Ovary (tissue), 9 donors: ENCODE measurements around the gene COX19. TPM values are rescaled to one million over a fixed set of nuclear protein-coding genes. Genes with fewer than 3 reads are reported as not detected.

Source experiments
- DNase-seq, 5 donors: peaks; one replicate each; pipeline ENCODE4 v3.0.0-alpha.2; 2019 to 2020
- H3K27ac ChIP-seq, 2 donors: fragments of 200-600 bp; one replicate each; pipeline versions ENCODE4 v1.5.1 to v1.8.0; 2019 to 2022
- H3K27me3 ChIP-seq: fragments of 200-600 bp; one replicate; pipeline ENCODE4 v1.8.0; 2022
- H3K36me3 ChIP-seq: fragments of 200-600 bp; sonication (generic); one replicate; pipeline ENCODE4 v1.5.1; 2019
- H3K4me1 ChIP-seq: one replicate; pipeline ENCODE4 v1.8.1; 2013; ENCODE audit warnings: mild to moderate bottlenecking, moderate library complexity; ENCODE audit not compliant: insufficient read depth
- H3K4me3 ChIP-seq: fragments of 200-600 bp; sonication (generic); one replicate; pipeline ENCODE4 v1.5.1; 2017
- H3K9me3 ChIP-seq, 2 donors: fragments of 200-600 bp in 1 of 2; sonication (generic) in 1 of 2; one replicate each; pipeline versions ENCODE4 v1.5.1 to v1.8.1; 2013 to 2019; ENCODE audit warnings: mild to moderate bottlenecking in 1 of 2, moderate library complexity in 1 of 2
- CTCF ChIP-seq, 3 donors: fragments of 450-650 bp in 2 of 3; fragments of 200-600 bp in 1 of 3; IDR thresholded peaks; one replicate each; pipeline versions ENCODE4 v1.5.1 to v1.8.0; 2016 to 2022; ENCODE audit warnings: antibody characterized with exemption in 3 of 3, mild to moderate bottlenecking in 1 of 3
- EP300 ChIP-seq: sonication (generic); formaldehyde crosslinking; IDR thresholded peaks from one replicate; pipeline ENCODE4 v1.6.1; 2017; ENCODE audit warnings: antibody characterized with exemption
- POLR2A ChIP-seq: fragments of 450-650 bp; IDR thresholded peaks from one replicate; pipeline ENCODE4 v1.6.1; 2017; ENCODE audit warnings: antibody characterized with exemption, mild to moderate bottlenecking, moderate library complexity
- WGBS, 3 donors: extraction: QIAGEN DNeasy Blood & Tissue Kit in 1 of 3; methylation state at CpG; one replicate each; pipeline versions ENCODE4 v1.1.5 to v1.1.7; 2013 to 2017; 5-methylcytosine and 5-hydroxymethylcytosine counted together
- intact Hi-C, 4 donors: fragments of 100-400 bp; cut with DNase I; formaldehyde crosslinking; loops; one replicate each; pipeline versions ENCODE4 v1.11.0 to v1.15.1; 2022 to 2023
- polyA plus RNA-seq, 2 donors: library from polyadenylated mRNA; stranded (reverse); fragments of 200-250 nt in 1 of 2; fragments of 350-450 nt in 1 of 2; fragmentation: Illumina TruSeq in 1 of 2; extraction: RNeasy Lipid Tissue Mini Kit (QIAGEN cat#74804) in 1 of 2; gene quantifications; one replicate each; pipeline ENCODE4 v1.2.3, GENCODE V29; 2013 to 2014
- total RNA-seq, 7 donors: library from RNA; depleted of rRNA in 2 of 7; stranded (reverse); fragments of >200 nt in 2 of 7; fragmentation: NEBNext Ultra II Directional in 3 of 7; extraction: Animal tissue kit (Norgen Biotek cat#: 25700) in 3 of 7; gene quantifications; one replicate each; pipeline versions ENCODE4 v1.1.0 to v1.2.4, GENCODE V29; 2016 to 2023
- donor health status: DM: no; HTN: no; CAD: no; lungs with moderate emphysema.
- donor health status: DM: no; HTN: no; CAD: no.
- donor health status: Bipolar disorder and iron deficiency.
- donor health status: DM: yes; HTN: yes; CAD: no.
- donor health status: DM: no; HTN: no; CAD: no.
- donor health status: DM: yes; HTN: yes; CAD: no.

Gene COX19
- total and polyA plus RNA-seq, 9 donors = 6.7 to 15.2 (median 10.3) TPM

- no peak overlapping the region for H3K27ac ChIP-seq
- intact Hi-C loops = no loop called here
- DNase-seq = no peak
These were observed 539 bp upstream of the COX19 start for GRCh38 chr7:975702-976473.

GRCh38 chr7:974172-974571 is 1.2 kb downstream of the COX19 start:
- H3K27ac ChIP-seq = no peak overlapping the region
- peak overlapping the region; percentile 100 for H3K4me3 ChIP-seq
- no peak for DNase-seq
- no peaks in the 10 kb centered on the region for H3K27me3 ChIP-seq
- intact Hi-C loops = no loop called here
- H3K36me3 ChIP-seq = no peaks in the 10 kb centered on the region
- 29 to 34% (median 31%) methylated on average over 7 of the region's 7 CpGs for WGBS, 3 donors
- peaks cover 19% of the 10 kb centered on the region for H3K4me1 ChIP-seq
- H3K9me3 ChIP-seq = no peaks in the 10 kb centered on the region
- TF ChIP-seq POLR2A (no peak), CTCF (IDR thresholded peaks at IDR 0.05) (no peak), EP300 (no peak)

More at GRCh38 chr7:975702-976473, 539 bp upstream of the COX19 start:
- Histone ChIP-seq H3K4me3 (peak overlapping the region; percentile 100), H3K27me3 (no peaks in the 10 kb centered on the region), H3K36me3 (no peaks in the 10 kb centered on the region), H3K4me1 (peaks cover 19% of the 10 kb centered on the region), H3K9me3 (no peaks in the 10 kb centered on the region)
- TF ChIP-seq EP300 (no peak), CTCF (IDR thresholded peaks at IDR 0.05) (no peak), POLR2A (no peak)
- WGBS, 3 donors = 38 to 50% (median 48%) methylated on average over 25 to 28 of the region's 28 CpGs

GRCh38 chr7:973312-973711 is 2.0 kb downstream of the COX19 start:
- H3K36me3 ChIP-seq = no peaks in the 10 kb centered on the region
- no peak overlapping the region for H3K4me3 ChIP-seq
- intact Hi-C loops = no loop called here

GRCh38 chr7:972676-973309 is 2.6 kb downstream of the COX19 start:
- Histone ChIP-seq H3K27me3 (no peaks in the 10 kb centered on the region), H3K9me3 (no peaks in the 10 kb centered on the region), H3K36me3 (no peaks in the 10 kb centered on the region), H3K4me1 (peaks cover 19% of the 10 kb centered on the region), H3K27ac (no peak overlapping the region), H3K4me3 (no peak overlapping the region)
- TF ChIP-seq POLR2A (no peak), CTCF (IDR thresholded peaks at IDR 0.05) (no peak), EP300 (no peak)
- DNase-seq = no peak
- 50 to 61% (median 52%) methylated on average over 10 of the region's 10 CpGs for WGBS, 3 donors
- intact Hi-C loops = no loop called here

More at GRCh38 chr7:973312-973711, 2.0 kb downstream of the COX19 start:
- DNase-seq = no peak
- no peaks in the 10 kb centered on the region for H3K27me3 ChIP-seq
- no peaks in the 10 kb centered on the region for H3K9me3 ChIP-seq
- 78 to 86% (median 81%) methylated on average over 9 of the region's 9 CpGs for whole genome bisulfite sequencing, 3 donors
- TF ChIP-seq CTCF (IDR thresholded peaks at IDR 0.05) = no peak
- TF ChIP-seq POLR2A = no peak
- TF ChIP-seq EP300 = no peak
- H3K27ac ChIP-seq = no peak overlapping the region
- peaks cover 19% of the 10 kb centered on the region for H3K4me1 ChIP-seq
